HepG2 (cell line): ENCODE results near the gene CNBD2. TPM values are rescaled to one million over a fixed set of nuclear protein-coding genes. Genes with fewer than 3 reads are reported as not detected.
A peak's percentile ranks its signal among the peaks of the same experiment; 100 is the strongest.

ENCODE experiments used
- ARHGAP35 ChIP-seq: sonication (generic); formaldehyde crosslinking; IDR thresholded peaks from 2 replicates; pipeline ENCODE4 v1.9.0; 2022; ENCODE audit warnings: mild to moderate bottlenecking, inconsistent platforms, moderate library complexity, missing genetic modification reagents, borderline replicate concordance
- DNMT3B ChIP-seq: conservative IDR thresholded peaks from 2 replicates; pipeline ENCODE4 v1.6.1; 2016; ENCODE audit warnings: missing biosample characterization, control low read depth
- GMEB1 ChIP-seq: sonication (generic); formaldehyde crosslinking; IDR thresholded peaks from 2 replicates; pipeline ENCODE4 v1.5.1; 2020; ENCODE audit warnings: missing genetic modification reagents, mild to moderate bottlenecking, borderline replicate concordance
- GZF1 ChIP-seq: sonication (generic); formaldehyde crosslinking; IDR thresholded peaks from 2 replicates; pipeline ENCODE4 v1.5.1; 2020; ENCODE audit warnings: mild to moderate bottlenecking, missing genetic modification reagents
- JDP2 ChIP-seq: sonication (generic); formaldehyde crosslinking; IDR thresholded peaks from 2 replicates; pipeline ENCODE4 v1.8.1; 2022; ENCODE audit warnings: missing genetic modification reagents, borderline replicate concordance
- NFIB ChIP-seq: sonication (generic); formaldehyde crosslinking; IDR thresholded peaks from 2 replicates; pipeline ENCODE4 v1.9.0; 2021; ENCODE audit warnings: missing genetic modification reagents, mild to moderate bottlenecking, borderline replicate concordance
- NR2F2 ChIP-seq: IDR thresholded peaks from 2 replicates; pipeline ENCODE4 v1.6.1; 2012; ENCODE audit warnings: low read depth, inconsistent platforms, borderline replicate concordance
- NR2F6 ChIP-seq, 2 experiments: IDR thresholded peaks; 2 replicates each; pipeline ENCODE4 v1.6.1; 2016; ENCODE audit warnings: antibody characterized with exemption in 1 of 2, mild to moderate bottlenecking in 1 of 2
- ONECUT2 ChIP-seq: sonication (generic); formaldehyde crosslinking; IDR thresholded peaks from 2 replicates; pipeline ENCODE4 v1.4.0; 2020; ENCODE audit warnings: missing genetic modification reagents
- PCBP2 ChIP-seq: fragments of 200-400 bp; formaldehyde crosslinking; optimal IDR thresholded peaks from 2 replicates; pipeline ENCODE3; 2018; ENCODE audit warnings: low read length, low read depth; ENCODE audit not compliant: poor library complexity, severe bottlenecking
- POLR2AphosphoS2 ChIP-seq: IDR thresholded peaks from 2 replicates; pipeline ENCODE4 v1.6.1; 2011; ENCODE audit warnings: low read depth, low read length, improper control_type of control experiment
- RAD21 ChIP-seq: fragments of 450-650 bp; formaldehyde crosslinking; IDR thresholded peaks from 2 replicates; pipeline ENCODE4 v1.5.0; 2020; ENCODE audit warnings: mild to moderate bottlenecking
- RNF219 ChIP-seq: sonication (generic); formaldehyde crosslinking; IDR thresholded peaks from 2 replicates; pipeline ENCODE4 v1.5.0; 2020; ENCODE audit warnings: mild to moderate bottlenecking, missing genetic modification reagents
- RXRA ChIP-seq: sonication (generic); formaldehyde crosslinking; IDR thresholded peaks from 2 replicates; pipeline ENCODE4 v1.5.1; 2020; ENCODE audit warnings: missing genetic modification reagents
- STAT6 ChIP-seq: sonication (generic); formaldehyde crosslinking; IDR thresholded peaks from 2 replicates; pipeline ENCODE4 v1.4.0; 2020; ENCODE audit warnings: missing genetic modification reagents, mild to moderate bottlenecking, borderline replicate concordance
- TCF7L2 ChIP-seq: IDR thresholded peaks from 2 replicates; pipeline ENCODE4 v1.6.1; 2011; ENCODE audit warnings: mild to moderate bottlenecking, low read depth, low read length, moderate library complexity
- YEATS2 ChIP-seq: sonication (generic); formaldehyde crosslinking; IDR thresholded peaks from 2 replicates; pipeline ENCODE4 v1.4.0; 2020; ENCODE audit warnings: missing genetic modification reagents, borderline replicate concordance
- ZFP41 ChIP-seq: sonication (generic); formaldehyde crosslinking; IDR thresholded peaks from 2 replicates; pipeline ENCODE4 v1.4.0; 2020; ENCODE audit warnings: mild to moderate bottlenecking, missing genetic modification reagents, borderline replicate concordance
- ZNF12 ChIP-seq: sonication (generic); formaldehyde crosslinking; IDR thresholded peaks from 2 replicates; pipeline ENCODE4 v1.5.0; 2020; ENCODE audit warnings: missing genetic modification reagents
- ZNF256 ChIP-seq: sonication (generic); formaldehyde crosslinking; conservative IDR thresholded peaks from 2 replicates; pipeline ENCODE4 v1.4.0; 2020; ENCODE audit warnings: missing genetic modification reagents
- ZNF335 ChIP-seq: sonication (generic); formaldehyde crosslinking; IDR thresholded peaks from 2 replicates; pipeline ENCODE4 v1.4.0; 2020; ENCODE audit warnings: missing genetic modification reagents
- ZNF598 ChIP-seq: sonication (generic); formaldehyde crosslinking; IDR thresholded peaks from 2 replicates; pipeline ENCODE4 v1.5.1; 2020; ENCODE audit warnings: mild to moderate bottlenecking, missing genetic modification reagents, borderline replicate concordance
- ZSCAN20 ChIP-seq: sonication (generic); formaldehyde crosslinking; IDR thresholded peaks from 2 replicates; pipeline ENCODE4 v1.4.0; 2020; ENCODE audit warnings: missing genetic modification reagents, mild to moderate bottlenecking, borderline replicate concordance
- polyA plus RNA-seq, 8 experiments: library from polyadenylated mRNA; depleted of rRNA in 3 of 8; stranded (reverse) in 7 of 8; unstranded in 1 of 8; fragments of >200 nt; fragmentation: Illumina TruSeq in 4 of 8; extraction: Trizol in 4 of 8; gene quantifications; 2 replicates each; pipeline versions ENCODE4 v1.2.1 to v1.2.3, GENCODE V29; 2011 to 2016; ENCODE audit warnings: low read depth in 4 of 8, missing spikeins in 1 of 8, mixed read lengths in 1 of 8; ENCODE audit not compliant: insufficient read depth in 1 of 8
- total RNA-seq, 5 experiments: library from RNA; depleted of rRNA; stranded (reverse); fragments of >200 nt; fragmentation: Illumina TruSeq; extraction: Trizol; gene quantifications; 2 replicates each; pipeline ENCODE4 v1.2.3, GENCODE V29; 2016; ENCODE audit warnings: low read depth in 1 of 5

The CNBD2 gene
- total and polyA plus RNA-seq, 2 of the 13 experiments (the other 11 are each of a cell fraction or from before 2014, with no cell fraction given) = 12.4 to 22.8 TPM

GRCh38 chr20:36050436-36051317, 82.3 kb downstream of the CNBD2 start (continued):
- peak; percentile 89 for TF ChIP-seq GZF1 (CRISPR knock-in tag)
- TF ChIP-seq STAT6 = no peak
- TF ChIP-seq ZFP41 (CRISPR knock-in tag) = no peak
- peak; percentile 98 for TF ChIP-seq ZNF598 (CRISPR knock-in tag)
- peak; percentile 98; the same call in 1 of the 2 replicates for TF ChIP-seq RNF219
- TF ChIP-seq JDP2 (CRISPR knock-in tag) = peak; percentile 88; the same call in 1 of the 2 replicates
- TF ChIP-seq RAD21 (CRISPR knock-in tag) = peak; percentile 74; the same call in 1 of the 2 replicates
- peak; percentile 96 for TF ChIP-seq YEATS2
- TF ChIP-seq NR2F2 = no peak
- peak; percentile 84 for TF ChIP-seq RXRA (CRISPR knock-in tag)
- TF ChIP-seq PCBP2 = no peak
- peak; percentile 79 for TF ChIP-seq ARHGAP35 (CRISPR knock-in tag)
- no peak for TF ChIP-seq ONECUT2 (CRISPR knock-in tag)
- TF ChIP-seq ZSCAN20 (CRISPR knock-in tag) = peak; percentile 92
- TF ChIP-seq ZNF12 (CRISPR knock-in tag) = peak; percentile 89
- peak; percentile 81; the same call in 1 of the 2 replicates for TF ChIP-seq ZNF335 (CRISPR knock-in tag)
- peak; percentile 98 for TF ChIP-seq POLR2AphosphoS2
- no peak for TF ChIP-seq ZNF256 (CRISPR knock-in tag)
- TF ChIP-seq NFIB (CRISPR knock-in tag) = no peak
- TF ChIP-seq NR2F6 (IDR thresholded peaks at IDR 0.05) = peak; percentile 54
- peak; percentile 83 for TF ChIP-seq NR2F6 (CRISPR knock-in tag; IDR thresholded peaks at IDR 0.05)
- peak; percentile 88 for TF ChIP-seq GMEB1
- TF ChIP-seq DNMT3B (CRISPR knock-in tag) = peak; percentile 92; the same call in 1 of the 2 replicates
- no peak for TF ChIP-seq TCF7L2
